DMS114 treated with DMSO at 0.1 percent for 48 hours (cell line): ENCODE data around the gene TNFSF13B.
"Not testable (repeated sequence)": the region's sequence is repeated elsewhere in the genome, so short reads cannot be mapped to it uniquely, and the experiment has no call there.

Experiments
- DNase-seq: peaks from one replicate; lab custom pipeline; 2025; ENCODE audit not compliant: unreplicated experiment; lab: John Stamatoyannopoulos, UW

The TNFSF13B gene

DNA sequence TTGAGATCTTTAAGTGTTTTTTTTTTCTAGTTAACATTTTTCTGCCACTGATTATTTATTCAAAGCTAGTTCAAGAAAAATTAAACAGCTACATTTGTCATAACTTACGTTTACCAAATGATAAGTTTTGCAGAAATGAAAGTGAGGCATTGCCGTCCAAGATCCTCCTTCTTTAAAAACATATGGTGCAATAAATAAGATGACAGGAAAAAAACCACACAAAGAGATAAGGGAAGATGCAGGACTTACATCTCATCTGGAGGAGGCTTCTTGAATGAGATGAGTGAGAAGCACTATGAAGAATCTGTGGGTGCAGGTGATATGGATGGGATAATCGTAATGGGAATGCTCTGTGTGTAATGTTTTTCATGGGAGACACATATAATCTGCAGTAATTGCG, 12.4 kb downstream of the TNFSF13B start:
- DNase-seq = no peak

DNA sequence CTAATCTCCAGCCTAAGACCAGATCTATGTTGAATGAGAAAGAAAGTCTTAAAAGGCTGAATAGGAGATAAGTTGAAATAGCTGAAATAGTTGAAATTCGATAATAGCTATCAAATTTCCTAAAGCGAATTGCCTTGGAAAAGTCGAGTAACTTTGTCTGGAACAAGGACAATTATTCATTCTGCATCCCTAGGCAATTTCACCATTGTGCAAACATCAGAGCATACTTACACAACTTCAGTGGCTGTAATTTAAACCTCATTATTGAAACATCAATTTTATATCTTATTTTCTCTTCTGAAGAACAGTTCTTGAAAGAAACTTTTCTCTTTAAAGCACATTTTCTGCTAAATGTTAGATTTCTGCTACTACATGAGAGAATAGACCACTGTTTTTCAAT, 13.6 kb downstream of the TNFSF13B start:
- no peak for DNase-seq

DNA sequence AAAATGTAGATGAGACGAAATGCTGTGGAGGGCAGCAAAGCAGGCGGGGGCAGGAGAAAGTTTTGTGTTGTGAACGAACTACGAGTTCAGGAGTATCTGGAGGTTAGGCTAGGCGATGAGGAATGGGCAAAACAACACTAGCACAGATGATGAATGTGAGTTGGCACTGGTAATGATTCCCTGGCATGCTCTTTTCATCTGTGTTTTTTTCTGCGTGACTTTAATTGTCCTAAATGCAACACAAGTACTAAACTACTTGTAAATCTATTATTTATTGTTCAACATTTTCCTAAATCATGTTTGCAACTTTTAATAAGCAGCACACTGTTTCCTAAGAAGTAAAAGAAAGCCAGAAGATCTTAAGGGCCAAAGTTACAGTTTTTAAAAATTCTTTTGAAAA, 19.2 kb downstream of the TNFSF13B start:
- DNase-seq = no peak

DNA sequence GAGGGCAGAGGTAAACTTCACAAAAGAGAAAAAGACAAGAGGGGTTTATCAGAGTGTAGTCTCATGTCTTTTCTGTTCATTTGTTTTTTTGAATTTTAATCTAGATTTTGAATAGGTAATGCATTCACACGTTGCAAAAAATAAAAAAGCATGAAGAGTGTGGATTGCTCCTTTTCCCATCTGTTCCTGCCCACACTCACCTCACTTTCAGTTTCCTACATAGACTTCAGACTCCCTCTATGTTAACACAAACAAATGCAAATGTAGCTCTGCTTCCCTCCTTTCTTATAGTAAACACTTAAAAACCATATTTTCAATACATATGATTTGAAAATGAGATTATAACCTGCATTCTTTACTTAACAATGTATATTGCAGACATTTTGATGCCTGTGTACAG, 20.3 kb downstream of the TNFSF13B start:
- no peak for DNase-seq

DNA sequence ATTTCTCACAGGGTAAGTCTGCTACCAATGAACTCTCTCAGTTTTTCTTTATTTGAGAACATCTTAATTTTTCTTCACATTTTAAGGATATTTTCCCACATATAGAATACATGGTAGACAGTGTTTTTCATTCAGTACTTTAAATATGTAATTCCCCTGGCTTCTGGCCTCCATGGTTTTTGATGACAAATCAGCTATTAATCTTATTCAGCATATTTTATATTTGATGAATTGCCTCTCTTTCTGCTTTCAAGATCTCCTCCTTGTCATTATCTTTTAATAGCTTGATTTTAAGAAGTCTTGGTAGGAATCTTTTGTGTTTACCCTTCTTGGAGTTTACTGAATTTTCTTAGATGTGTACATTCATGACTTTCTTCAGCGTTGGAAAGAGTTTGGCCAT, 27.6 kb downstream of the TNFSF13B start:
- no peak for DNase-seq

DNA sequence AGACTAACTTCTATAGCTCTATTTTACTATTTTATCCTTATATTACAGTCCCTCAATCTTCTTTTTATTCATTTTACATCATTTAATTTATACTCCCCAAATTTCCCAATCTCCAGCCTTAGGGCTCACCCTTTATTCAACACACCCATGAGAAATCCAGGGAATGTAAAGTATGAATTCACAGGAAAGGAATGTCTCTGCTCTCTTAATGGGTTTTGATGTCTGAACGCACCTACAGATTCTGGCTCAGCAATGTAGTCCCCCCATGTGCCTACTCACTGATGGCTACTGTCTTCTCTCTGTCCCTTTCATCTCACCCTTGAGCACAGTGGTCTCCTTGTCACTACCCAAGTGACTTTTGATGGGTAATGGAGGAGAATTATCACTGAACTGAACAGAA, 32.8 kb downstream of the TNFSF13B start:
- DNase-seq = no peak

DNA sequence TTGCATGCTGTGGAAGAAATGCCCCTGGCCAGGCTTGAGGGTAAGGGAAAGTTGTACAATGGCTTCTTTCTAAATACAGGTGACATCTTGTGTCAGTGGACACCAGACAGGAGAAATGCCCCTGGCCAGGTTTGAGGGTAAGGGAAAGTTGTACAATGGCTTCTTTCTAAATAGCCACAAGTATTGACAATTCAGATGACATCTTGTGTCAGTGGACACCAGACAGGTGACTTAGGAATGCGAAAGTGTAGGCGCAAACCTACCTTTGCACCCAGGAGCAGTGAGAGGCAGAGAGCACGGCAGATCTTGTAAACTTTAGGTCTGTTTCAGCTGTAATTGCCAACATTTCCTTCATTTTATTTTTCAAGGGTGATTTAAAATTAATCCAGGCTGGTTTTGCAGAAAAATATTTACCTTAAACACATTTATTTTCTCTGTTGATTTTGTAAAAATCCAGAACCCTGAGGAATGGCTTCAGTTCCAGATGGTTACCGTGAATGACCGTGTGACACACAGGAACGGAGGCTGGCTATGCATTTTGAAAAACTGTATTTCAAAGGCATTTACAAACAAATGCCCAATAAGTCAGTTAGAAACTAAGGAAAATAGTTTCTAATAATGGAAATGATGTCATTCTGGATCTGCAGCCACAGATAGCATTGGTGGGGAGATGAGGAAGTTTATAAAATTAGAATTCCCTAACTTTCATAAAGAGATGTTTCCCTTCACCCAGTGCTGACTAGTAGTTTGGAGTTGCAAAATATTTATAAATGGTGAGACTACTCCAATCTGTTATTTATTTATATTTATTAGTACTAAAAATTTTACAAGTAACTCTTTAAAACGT, 34.9 kb downstream of the TNFSF13B start:
- no peak for DNase-seq

DNA sequence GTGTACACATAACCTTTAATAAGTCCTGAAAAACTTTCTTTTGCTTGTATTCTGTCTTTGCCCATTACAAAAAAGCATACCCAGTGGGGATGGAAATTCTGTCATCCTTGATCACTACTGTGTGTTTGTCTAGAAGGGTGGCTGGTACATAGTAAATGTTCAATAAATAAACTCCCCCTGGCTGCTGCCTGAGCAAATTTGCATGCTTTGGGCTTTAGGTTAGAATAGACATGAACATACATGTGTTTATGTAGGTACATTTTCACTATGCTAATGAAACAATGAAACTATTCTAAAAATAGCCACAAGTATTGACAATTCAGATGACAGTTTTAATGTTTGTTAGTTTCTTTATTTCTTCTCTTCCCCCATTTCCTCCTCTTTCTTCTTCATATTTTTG, 36.1 kb downstream of the TNFSF13B start:
- DNase-seq = no peak

DNA sequence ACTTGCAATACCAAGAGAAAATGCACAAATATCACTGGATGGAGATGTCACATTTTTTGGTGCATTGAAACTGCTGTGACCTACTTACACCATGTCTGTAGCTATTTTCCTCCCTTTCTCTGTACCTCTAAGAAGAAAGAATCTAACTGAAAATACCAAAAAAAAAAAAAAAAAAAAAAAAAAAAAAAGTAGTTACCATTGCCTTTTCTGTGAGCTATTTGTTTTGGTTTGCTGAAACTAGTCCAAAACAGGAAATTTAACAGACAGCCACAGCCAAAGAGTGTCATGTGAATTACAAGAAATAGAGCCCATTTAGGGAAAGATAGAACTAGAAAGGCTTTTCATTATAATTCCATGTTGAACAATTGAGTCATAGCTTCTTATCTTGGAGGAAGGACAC, 37.3 kb downstream of the TNFSF13B start:
- no peak for DNase-seq

DNA sequence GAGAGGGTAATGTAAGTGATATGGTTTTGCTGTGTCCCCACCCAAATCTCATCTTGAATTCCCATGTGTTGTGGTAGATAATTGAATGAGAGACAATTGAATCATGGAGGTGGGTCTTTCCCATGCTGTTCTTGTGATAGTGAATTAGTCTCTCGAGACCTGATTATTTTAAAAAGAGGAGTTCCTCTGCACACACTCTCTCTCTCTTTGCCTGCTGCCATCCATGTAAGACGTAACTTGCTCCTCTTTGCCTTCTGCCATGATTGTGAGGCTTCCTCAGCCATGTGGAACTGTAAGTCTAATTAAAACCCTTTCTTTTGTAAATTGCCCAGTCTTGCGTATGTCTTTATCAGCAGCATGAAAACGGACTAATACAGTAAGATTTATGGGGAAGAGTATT, 42.1 kb downstream of the TNFSF13B start:
- DNase-seq = not testable (repeated sequence)

DNA sequence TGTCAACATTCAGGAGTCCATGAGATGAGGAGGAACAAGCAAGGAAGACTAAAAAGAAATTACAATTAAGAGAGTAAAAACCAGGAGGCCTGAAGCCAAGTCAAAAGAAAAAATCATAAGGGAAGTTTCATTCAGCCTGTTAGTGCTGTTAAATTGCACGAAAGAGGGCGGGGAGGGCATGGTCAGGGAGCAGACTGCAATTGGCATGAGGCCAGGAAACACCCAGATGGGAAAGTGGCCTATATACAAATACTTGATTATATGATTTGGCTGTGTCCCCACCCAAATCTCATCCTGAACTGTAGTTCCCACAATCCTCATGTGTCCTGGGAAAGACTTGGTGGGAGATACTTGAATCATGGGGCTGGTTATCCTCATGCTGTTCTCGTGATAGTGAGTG, 43.9 kb downstream of the TNFSF13B start:
- no peak for DNase-seq

DNA sequence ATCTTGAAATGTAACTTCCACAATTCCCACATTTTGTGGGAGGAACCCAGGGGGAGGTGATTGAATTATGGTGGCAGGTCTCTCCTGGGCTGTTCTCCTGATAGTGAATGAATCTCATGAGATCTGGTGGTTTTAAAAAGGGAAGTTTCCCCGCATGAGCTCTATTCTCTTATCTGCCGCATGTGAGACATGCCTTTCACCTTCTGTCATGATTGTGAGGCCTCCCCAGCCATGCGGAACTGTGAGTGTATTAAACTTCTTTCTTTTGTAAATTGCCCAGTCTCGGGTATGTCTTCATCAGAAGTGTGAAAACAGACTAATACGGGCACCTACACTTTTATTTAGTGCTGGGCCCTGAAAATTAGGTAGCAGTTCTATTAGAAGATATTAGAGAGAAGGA, 45.8 kb downstream of the TNFSF13B start:
- DNase-seq = no peak

DNA sequence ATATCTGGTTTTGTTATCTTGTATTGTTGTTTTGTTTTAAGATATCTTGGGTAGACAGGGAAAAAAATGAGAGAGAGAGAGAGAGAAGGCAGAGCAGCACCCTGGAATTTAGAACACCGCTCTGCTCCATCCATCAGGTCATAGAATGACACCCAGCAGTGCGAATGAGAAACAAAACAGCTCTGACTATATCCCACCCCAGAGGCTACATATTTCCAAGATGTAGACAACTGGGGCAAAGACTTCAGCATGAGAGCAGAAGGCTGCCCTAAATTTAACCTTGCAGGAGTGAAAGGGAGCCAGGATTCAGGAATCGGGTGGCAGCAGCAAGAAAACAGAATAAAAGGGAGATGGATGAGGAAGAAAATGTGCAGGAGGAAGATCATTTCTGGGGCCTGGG, 46.5 kb downstream of the TNFSF13B start:
- no peak for DNase-seq

DNA sequence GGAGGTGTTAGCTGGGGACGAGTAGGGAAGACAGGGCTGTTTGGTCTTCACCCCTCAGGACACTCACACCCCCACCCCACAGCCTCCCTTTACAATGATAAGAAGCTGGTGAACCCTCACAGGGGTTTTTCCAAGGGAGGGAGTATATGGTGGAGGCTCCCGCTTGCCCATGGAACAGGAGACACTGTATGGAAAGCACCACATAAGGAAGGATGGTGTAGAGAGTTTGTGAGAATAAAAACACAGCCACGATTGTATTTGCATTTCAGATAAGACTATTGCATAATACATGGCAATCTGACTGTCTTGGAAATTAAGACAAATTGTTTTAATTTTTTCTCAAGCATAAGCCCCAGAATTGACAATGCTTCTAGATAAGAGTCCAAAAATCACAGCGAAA, 46.9 kb downstream of the TNFSF13B start:
- DNase-seq = no peak

DNA sequence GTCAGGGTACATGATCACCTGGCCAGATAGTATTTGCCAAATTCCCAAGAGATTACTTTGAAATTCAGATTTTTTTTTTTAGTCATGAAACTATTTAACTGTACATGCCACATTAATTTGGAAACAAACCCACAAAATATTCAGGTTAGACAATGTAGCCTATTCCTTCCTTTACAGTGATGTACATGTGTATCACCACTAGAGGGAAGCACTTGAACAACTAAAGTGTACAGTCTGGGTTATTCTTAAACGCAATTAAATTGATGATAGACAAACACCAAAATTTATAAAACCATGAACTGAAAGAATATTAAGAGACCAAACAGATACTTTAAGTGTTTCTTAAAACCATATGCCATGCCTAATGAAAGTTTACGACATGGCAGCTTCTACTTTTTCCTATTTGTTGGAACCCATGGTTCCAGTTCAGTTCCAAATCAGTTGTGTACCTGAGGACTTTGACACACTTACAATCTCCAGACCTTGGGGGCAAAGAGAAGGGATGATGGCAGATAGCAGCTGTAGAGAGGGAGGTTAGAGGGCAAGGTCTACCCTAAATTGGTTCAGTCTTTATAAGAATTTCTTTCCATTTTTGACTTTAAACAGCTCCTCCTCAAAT, 52.8 kb downstream of the TNFSF13B start:
- peak; percentile 28 for DNase-seq

DNA sequence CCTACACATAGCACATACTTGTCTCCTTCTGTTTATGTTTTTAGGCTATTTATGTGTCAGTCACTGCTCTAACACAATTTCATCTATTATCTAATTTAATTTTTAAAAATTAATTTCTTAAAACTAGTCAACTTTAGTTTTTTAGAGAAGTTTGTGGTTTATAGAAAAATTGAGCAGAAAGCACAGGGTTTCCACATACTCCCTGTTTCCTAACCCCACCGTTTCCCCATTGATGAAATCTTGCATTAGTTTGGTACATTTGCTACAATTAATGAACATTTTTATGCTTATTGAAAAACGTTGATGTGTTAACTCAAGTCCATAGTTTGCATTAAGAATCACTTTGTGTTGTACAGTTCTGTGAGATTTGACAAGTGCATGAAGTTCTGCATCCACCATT, 53.5 kb downstream of the TNFSF13B start:
- DNase-seq = no peak

DNA sequence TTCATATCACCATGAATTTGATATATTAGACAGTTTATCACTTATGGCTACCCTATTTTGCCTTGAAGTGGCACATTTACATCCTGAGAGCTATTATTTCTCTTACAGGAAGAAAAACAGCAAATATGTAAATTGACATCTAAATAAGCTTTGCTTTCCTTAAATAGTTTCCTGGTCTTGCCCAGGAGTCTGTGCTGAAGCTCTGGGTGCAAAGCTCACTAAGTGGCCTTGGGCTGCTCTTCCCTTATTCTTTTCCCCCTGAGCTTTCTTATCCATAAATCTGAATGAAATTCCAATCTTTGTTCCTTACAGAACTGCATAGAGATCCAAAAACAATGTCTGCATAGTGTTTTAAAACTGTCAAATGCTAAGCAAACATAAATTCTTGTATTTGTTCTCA, 56.3 kb downstream of the TNFSF13B start:
- no peak for DNase-seq

DNA sequence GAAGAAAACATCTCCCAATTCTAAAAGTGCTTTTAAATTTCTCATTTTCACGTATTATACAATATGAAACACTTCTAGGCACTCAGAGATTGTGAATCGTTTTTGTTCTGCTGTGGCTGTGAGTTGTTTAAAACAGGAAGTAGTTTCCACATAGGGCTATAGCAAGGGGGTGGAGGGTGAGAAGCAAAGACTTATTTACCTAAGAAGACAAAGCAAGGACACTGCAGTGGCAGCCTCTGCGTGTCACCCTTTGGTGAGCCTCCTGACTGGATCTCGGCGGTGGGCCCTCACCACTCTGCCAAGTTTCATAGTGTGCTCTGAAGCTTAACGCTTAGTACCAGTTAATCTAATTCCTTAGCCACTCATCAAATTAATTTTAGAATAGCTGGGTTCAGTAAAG, 56.8 kb downstream of the TNFSF13B start:
- no peak for DNase-seq

DNA sequence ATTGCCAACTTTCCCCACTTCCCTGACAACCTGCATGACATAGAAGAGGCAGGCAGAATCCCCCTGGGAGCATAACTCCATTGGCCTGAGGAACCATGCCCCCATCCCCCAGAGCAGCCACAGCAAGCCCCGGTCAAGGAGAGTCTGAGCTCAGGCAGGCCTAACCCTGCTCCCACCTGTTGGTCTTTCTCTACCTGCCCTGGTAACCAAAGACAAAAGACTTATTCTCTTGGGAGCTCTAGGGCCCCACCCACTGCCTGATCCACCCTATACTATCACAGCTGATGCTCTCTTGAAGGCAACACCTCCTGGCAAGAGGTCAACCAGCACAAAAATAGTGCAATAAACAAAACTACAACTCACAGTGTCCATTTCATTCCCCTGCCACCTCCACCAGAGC, 59.3 kb downstream of the TNFSF13B start:
- DNase-seq = no peak

DNA sequence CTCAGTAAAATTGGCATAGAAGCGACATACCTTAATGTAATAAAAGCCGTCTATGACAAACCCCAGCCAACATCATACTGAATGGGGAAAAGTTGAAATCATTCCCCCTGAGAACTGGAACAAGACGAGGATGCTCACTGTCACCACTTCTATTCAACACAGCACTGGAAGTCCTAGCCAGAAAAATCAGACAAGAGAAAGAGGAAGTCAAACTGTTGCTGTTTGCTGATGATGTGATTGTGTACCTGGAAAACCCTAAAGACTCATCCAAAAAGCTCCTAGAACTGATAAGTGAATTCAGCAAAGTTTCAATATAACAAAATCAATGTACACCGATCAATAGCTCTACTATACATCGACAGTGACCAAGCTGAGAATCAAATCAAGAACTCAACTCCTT, 63.3 kb downstream of the TNFSF13B start:
- no peak for DNase-seq

DNA sequence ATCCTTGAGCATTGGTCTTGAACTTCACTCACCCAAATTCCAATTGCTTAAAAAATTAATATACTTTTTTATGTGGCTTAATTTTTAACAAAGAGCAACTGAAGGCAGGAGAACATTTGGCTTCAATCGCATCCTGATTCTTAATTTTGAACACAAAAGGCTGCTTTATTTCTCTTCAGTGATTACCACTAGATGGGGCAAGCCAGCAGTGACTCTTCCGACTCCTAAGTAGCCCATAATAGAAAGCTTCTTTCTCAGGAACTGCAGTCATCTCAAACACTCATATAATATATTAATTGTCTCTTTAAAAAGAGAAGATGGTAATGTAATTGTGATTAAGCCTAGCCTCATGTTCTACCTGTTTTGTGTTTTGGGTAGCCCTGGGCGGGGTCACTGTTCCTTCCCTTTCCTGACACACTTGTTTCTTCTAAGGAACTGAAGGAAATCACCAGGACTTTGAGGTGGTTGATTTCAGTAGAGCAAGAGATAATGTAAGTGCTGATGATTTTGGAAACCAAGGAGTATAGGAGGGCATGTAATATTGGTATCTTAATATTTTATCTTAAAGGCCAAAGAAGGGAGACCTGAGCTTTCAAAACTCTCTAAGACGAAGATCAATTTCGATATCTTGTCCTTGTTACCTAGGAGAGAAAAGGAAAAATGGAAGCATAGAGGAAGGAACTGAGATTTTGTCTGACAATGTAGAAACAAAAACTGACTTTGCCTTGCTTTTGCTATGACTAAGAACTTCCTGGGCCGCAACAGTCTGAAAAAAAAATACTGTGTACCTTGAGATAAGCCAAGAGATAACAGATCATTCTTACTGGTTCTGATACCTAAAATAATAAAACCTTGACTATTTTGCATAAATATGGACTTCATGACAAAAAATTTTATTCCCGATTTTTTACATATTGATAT, 73.1 kb downstream of the TNFSF13B start:
- DNase-seq = peak; percentile 18

DNA sequence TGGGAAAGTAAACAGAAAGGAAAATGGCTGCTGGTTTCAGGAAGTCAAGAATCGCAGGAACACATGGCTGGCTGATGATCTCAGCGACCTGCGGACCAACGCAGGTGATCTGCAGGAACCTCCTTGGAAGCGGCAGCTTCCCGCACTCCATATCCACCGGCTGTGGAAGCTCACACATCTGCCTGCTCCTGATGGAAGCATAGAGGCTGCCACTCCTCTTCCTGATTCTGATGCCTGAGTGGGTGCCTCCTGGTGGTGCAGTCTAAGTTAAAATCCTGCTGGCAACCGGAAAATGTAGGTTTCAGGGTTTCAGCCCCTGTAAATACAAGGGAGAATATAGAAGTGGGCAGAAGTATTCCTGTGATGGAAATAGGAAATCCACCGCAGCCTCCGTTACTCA, 75.5 kb downstream of the TNFSF13B start:
- no peak for DNase-seq
